CD14-positive monocyte (primary cell): ENCODE data around the gene PFKP. TPM values are rescaled to one million over a fixed set of nuclear protein-coding genes. Genes with fewer than 3 reads are reported as not detected.

Experiments
- DNase-seq, 3 donors: peaks; one replicate each; pipeline ENCODE4 v3.0.0-alpha.2; 2011 to 2022
- H2AFZ ChIP-seq: 2 replicates; pipeline ENCODE4 v1.6.0; 2012; ENCODE audit warnings: mild to moderate bottlenecking, low read depth, low read length, inconsistent platforms; ENCODE audit not compliant: insufficient read depth, poor library complexity, severe bottlenecking
- H3K27ac ChIP-seq, 2 donors: 1 replicate in 1 of 2; 2 replicates in 1 of 2; pipeline ENCODE4 v1.5.1; 2012 to 2013; ENCODE audit warnings: low read length in 2 of 2, control low read depth in 1 of 2, inconsistent platforms in 1 of 2, low read depth in 1 of 2, mild to moderate bottlenecking in 1 of 2
- H3K27me3 ChIP-seq, 2 donors: one replicate each; pipeline versions ENCODE4 v1.6.0 to v1.6.1; 2011 to 2013; ENCODE audit warnings: low read length in 2 of 2; ENCODE audit not compliant: control insufficient read depth in 2 of 2, insufficient read depth in 2 of 2
- H3K36me3 ChIP-seq, 2 donors: replicated peaks in 1 of 2; 1 replicate in 1 of 2; 2 replicates in 1 of 2; pipeline versions ENCODE4 v1.5.1 to v1.6.1; 2012 to 2013; ENCODE audit warnings: low read length in 2 of 2, control low read depth in 1 of 2, inconsistent platforms in 1 of 2, mild to moderate bottlenecking in 1 of 2; ENCODE audit not compliant: insufficient read depth in 2 of 2, control insufficient read depth in 1 of 2
- H3K4me1 ChIP-seq, 2 donors: 1 replicate in 1 of 2; 2 replicates in 1 of 2; pipeline versions ENCODE4 v1.5.1 to v1.6.1; 2012 to 2013; ENCODE audit warnings: low read length in 2 of 2, control low read depth in 1 of 2, inconsistent platforms in 1 of 2, mild to moderate bottlenecking in 1 of 2, moderate library complexity in 1 of 2; ENCODE audit not compliant: insufficient read depth in 2 of 2, control insufficient read depth in 1 of 2
- H3K4me2 ChIP-seq: replicated peaks from 2 replicates; pipeline ENCODE3; 2012; ENCODE audit warnings: low read length, moderate library complexity, mild to moderate bottlenecking; ENCODE audit not compliant: poor library complexity, severe bottlenecking; ENCODE audit errors: extremely low read depth
- H3K4me3 ChIP-seq, 3 experiments: fragments of 200-600 bp in 1 of 3; sonication (generic) in 1 of 3; replicated peaks in 1 of 3; 1 replicate in 2 of 3; 2 replicates in 1 of 3; pipeline ENCODE4 v1.5.1; 2011 to 2013; ENCODE audit warnings: low read length in 3 of 3, mild to moderate bottlenecking in 3 of 3, control low read depth in 2 of 3, low read depth in 2 of 3, inconsistent platforms in 1 of 3, moderate library complexity in 1 of 3
- H3K79me2 ChIP-seq: 2 replicates; pipeline ENCODE4 v1.6.0; 2012; ENCODE audit warnings: mild to moderate bottlenecking, control low read depth, inconsistent platforms, low read length, moderate library complexity; ENCODE audit not compliant: insufficient read depth
- H3K9ac ChIP-seq: 2 replicates; pipeline ENCODE4 v1.6.0; 2017; ENCODE audit warnings: low read length, mild to moderate bottlenecking; ENCODE audit not compliant: insufficient read depth, poor library complexity, severe bottlenecking
- H3K9me3 ChIP-seq, 2 donors: replicated peaks in 1 of 2; 1 replicate in 1 of 2; 2 replicates in 1 of 2; pipeline versions ENCODE4 v1.5.1 to v1.6.1; 2012 to 2013; ENCODE audit warnings: low read length in 2 of 2, control low read depth in 1 of 2; ENCODE audit not compliant: control insufficient read depth in 1 of 2, insufficient read depth in 1 of 2
- H4K20me1 ChIP-seq: 2 replicates; pipeline ENCODE4 v1.6.0; 2012; ENCODE audit warnings: mild to moderate bottlenecking, low read length, control low read depth, moderate library complexity; ENCODE audit not compliant: insufficient read depth
- H3K27ac Mint-ChIP-seq, 7 donors: one replicate each; pipeline ENCODE4 v1.8.0; 2020; ENCODE audit warnings: mild to moderate bottlenecking in 7 of 7, mixed read lengths in 7 of 7, moderate library complexity in 6 of 7, inconsistent platforms in 2 of 7
- H3K27me3 Mint-ChIP-seq, 3 donors: one replicate each; pipeline ENCODE4 v1.8.0; 2021 to 2022; ENCODE audit warnings: low read depth in 3 of 3, mild to moderate bottlenecking in 3 of 3, mixed read lengths in 3 of 3, moderate library complexity in 3 of 3, inconsistent platforms in 1 of 3
- H3K36me3 Mint-ChIP-seq, 2 donors: one replicate each; pipeline ENCODE4 v1.8.0; 2020; ENCODE audit warnings: mixed read lengths in 2 of 2, inconsistent platforms in 1 of 2, mild to moderate bottlenecking in 1 of 2
- H3K4me1 Mint-ChIP-seq: one replicate; pipeline ENCODE4 v1.8.0; 2020; ENCODE audit warnings: mild to moderate bottlenecking, mixed read lengths
- H3K4me3 Mint-ChIP-seq, 2 donors: one replicate each; pipeline ENCODE4 v1.8.0; 2020; ENCODE audit warnings: mild to moderate bottlenecking in 2 of 2, mixed read lengths in 2 of 2, moderate library complexity in 1 of 2
- H3K9me3 Mint-ChIP-seq, 7 donors: one replicate each; pipeline ENCODE4 v1.8.0; 2020 to 2022; ENCODE audit warnings: mixed read lengths in 7 of 7, mild to moderate bottlenecking in 6 of 7, moderate library complexity in 6 of 7, inconsistent platforms in 2 of 7
- WGBS: methylation state at CpG from one replicate; pipeline ENCODE4 v1.1.5; 2013; ENCODE audit warnings: missing lambda C conversion rate; ENCODE audit not compliant: insufficient coverage; 5-methylcytosine and 5-hydroxymethylcytosine counted together
- intact Hi-C, 2 donors: fragments of 100-400 bp; cut with micrococcal nuclease; formaldehyde crosslinking; loops; one replicate each; pipeline versions ENCODE4 v1.15.0 to v1.15.1; 2023
- polyA plus RNA-seq, 3 donors: library from polyadenylated mRNA; depleted of rRNA in 1 of 3; unstranded in 2 of 3; stranded (reverse) in 1 of 3; fragments of 300-500 nt in 2 of 3; fragments of >200 nt in 1 of 3; fragmentation: Illumina TruSeq in 2 of 3; gene quantifications; 1 replicate in 2 of 3; 2 replicates in 1 of 3; pipeline ENCODE4 v1.2.3, GENCODE V29; 2012 to 2021
- TF ChIP-seq, protein P1 (sequence below): fragments of 200-600 bp; IDR thresholded peaks from one replicate; pipeline ENCODE4 v1.8.0; 2022; ENCODE audit warnings: antibody characterized with exemption, mild to moderate bottlenecking

Gene PFKP
- polyA plus RNA-seq, 3 donors = 6.5 to 14.2 (median 8.1) TPM

- no peak for DNase-seq
- Histone ChIP-seq H3K27ac (no peak overlapping the region), H3K4me1 (no peaks in the 10 kb centered on the region), H3K27me3 (no peaks in the 10 kb centered on the region), H2AFZ (no peak overlapping the region), H3K4me2 (no peak overlapping the region), H4K20me1 (no peaks in the 10 kb centered on the region), H3K9me3 (peaks cover 0 to 22% of the 10 kb centered on the region in 2 donors), H3K79me2 (no peaks in the 10 kb centered on the region), H3K36me3 (peaks cover 43 to 62% of the 10 kb centered on the region in 2 donors), H3K9ac (no peak overlapping the region), H3K4me3 (no peak overlapping the region)
- WGBS = 100% methylated on average over 2 of the region's 4 CpGs
- H3K4me1 Mint-ChIP-seq = no peaks in the 10 kb centered on the region
- H3K9me3 Mint-ChIP-seq = peaks cover 2 to 28% (median 16%) of the 10 kb centered on the region in 7 donors
- intact Hi-C loops = no loop called here
- H3K36me3 Mint-ChIP-seq = peaks cover 48 to 76% of the 10 kb centered on the region in 2 donors
- H3K27ac Mint-ChIP-seq = peak overlapping the region in 1 of 7 donors; percentile 37
- H3K27me3 Mint-ChIP-seq = no peaks in the 10 kb centered on the region
- no peak overlapping the region for H3K4me3 Mint-ChIP-seq
- TF ChIP-seq, protein P1, sequence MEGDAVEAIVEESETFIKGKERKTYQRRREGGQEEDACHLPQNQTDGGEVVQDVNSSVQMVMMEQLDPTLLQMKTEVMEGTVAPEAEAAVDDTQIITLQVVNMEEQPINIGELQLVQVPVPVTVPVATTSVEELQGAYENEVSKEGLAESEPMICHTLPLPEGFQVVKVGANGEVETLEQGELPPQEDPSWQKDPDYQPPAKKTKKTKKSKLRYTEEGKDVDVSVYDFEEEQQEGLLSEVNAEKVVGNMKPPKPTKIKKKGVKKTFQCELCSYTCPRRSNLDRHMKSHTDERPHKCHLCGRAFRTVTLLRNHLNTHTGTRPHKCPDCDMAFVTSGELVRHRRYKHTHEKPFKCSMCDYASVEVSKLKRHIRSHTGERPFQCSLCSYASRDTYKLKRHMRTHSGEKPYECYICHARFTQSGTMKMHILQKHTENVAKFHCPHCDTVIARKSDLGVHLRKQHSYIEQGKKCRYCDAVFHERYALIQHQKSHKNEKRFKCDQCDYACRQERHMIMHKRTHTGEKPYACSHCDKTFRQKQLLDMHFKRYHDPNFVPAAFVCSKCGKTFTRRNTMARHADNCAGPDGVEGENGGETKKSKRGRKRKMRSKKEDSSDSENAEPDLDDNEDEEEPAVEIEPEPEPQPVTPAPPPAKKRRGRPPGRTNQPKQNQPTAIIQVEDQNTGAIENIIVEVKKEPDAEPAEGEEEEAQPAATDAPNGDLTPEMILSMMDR = no peak
Measured at GRCh38 chr10:3131098-3131497, 63.8 kb downstream of the PFKP start.

- H3K27ac ChIP-seq = peak overlapping the region in 1 of 2 donors; percentile 26
- no peak overlapping the region for H3K4me3 Mint-ChIP-seq
- H3K36me3 ChIP-seq = peaks cover 56 to 73% of the 10 kb centered on the region in 2 donors
- H3K4me1 ChIP-seq = no peaks in the 10 kb centered on the region
- no peak overlapping the region for H3K4me3 ChIP-seq
- 96% methylated on average over 13 of the region's 22 CpGs for WGBS
- TF ChIP-seq, protein P1 = no peak
- no peaks in the 10 kb centered on the region for H3K27me3 Mint-ChIP-seq
- peaks cover 0 to 15% of the 10 kb centered on the region in 2 donors for H3K9me3 ChIP-seq
- H3K4me1 Mint-ChIP-seq = no peaks in the 10 kb centered on the region
- no peaks in the 10 kb centered on the region for H4K20me1 ChIP-seq
- no peak overlapping the region for H3K4me2 ChIP-seq
- no peak overlapping the region for H2AFZ ChIP-seq
- H3K27ac Mint-ChIP-seq = peak overlapping the region in 3 of 7 donors; percentile 4 to 50 (median 26)
- no peak for DNase-seq
- intact Hi-C loops = no loop called here
- no peak overlapping the region for H3K9ac ChIP-seq
- no peaks in the 10 kb centered on the region for H3K79me2 ChIP-seq
- peaks cover 61 to 84% of the 10 kb centered on the region in 2 donors for H3K36me3 Mint-ChIP-seq
- H3K27me3 ChIP-seq = no peaks in the 10 kb centered on the region
- peaks cover 2 to 21% (median 12%) of the 10 kb centered on the region in 7 donors for H3K9me3 Mint-ChIP-seq
Measured at GRCh38 chr10:3132036-3133025, 65.0 kb downstream of the PFKP start.
